ENCODE measurements around the gene PRR19. TPM values are rescaled to one million over a fixed set of nuclear protein-coding genes. Genes with fewer than 3 reads are reported as not detected.
A peak's percentile ranks its signal among the peaks of the same experiment; 100 is the strongest.

The PRR19 gene
- total RNA-seq, 2 donors from 2014 or later = 0.59 TPM; not detected in 1

DNA sequence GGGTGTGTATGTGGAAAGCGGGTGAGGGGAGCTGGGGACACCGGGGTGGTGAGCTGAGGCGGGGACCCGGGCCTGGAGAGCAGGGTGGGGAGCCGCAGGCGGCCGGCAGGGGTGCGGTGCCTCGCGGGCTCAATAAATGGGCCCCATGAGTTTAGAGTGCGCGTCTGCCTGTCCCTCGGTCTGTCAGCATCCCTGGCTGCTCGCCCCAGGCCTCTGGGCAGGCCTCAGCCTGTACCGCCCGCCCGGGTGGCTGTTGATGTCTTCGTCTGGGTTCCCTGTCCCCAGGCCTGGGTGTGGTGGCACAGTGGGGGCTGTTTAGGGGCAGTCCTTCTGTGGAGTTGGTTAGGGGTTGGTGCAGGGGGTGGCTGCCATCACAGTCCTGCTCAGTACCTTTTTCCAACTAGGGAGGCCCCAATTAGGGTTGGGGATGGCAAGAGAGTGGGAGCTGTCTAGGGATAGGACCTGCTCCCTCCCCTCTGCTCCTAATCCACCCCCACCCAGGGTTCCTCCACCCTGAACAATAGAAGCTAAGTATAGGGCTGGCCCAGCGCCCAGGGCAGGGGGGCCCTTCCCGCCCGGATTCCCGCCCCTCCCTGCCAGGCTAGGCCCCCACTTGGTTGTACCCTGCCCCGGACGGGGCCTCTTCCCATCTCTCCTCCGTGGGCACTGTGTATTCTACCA lies 20.6 kb upstream of the PRR19 start:
- Histone ChIP-seq H3K27ac (peak overlapping the region; percentile 97 to 99), H3K4me3 (peak overlapping the region; percentile 81 to 89), H3K4me1 (peaks cover 0 to 83% of the 10 kb centered on the region in 2 donors), H3K27me3 (no peaks in the 10 kb centered on the region), H3K9me3 (no peaks in the 10 kb centered on the region), H3K36me3 (no peaks in the 10 kb centered on the region)
- TF ChIP-seq, protein P1, sequence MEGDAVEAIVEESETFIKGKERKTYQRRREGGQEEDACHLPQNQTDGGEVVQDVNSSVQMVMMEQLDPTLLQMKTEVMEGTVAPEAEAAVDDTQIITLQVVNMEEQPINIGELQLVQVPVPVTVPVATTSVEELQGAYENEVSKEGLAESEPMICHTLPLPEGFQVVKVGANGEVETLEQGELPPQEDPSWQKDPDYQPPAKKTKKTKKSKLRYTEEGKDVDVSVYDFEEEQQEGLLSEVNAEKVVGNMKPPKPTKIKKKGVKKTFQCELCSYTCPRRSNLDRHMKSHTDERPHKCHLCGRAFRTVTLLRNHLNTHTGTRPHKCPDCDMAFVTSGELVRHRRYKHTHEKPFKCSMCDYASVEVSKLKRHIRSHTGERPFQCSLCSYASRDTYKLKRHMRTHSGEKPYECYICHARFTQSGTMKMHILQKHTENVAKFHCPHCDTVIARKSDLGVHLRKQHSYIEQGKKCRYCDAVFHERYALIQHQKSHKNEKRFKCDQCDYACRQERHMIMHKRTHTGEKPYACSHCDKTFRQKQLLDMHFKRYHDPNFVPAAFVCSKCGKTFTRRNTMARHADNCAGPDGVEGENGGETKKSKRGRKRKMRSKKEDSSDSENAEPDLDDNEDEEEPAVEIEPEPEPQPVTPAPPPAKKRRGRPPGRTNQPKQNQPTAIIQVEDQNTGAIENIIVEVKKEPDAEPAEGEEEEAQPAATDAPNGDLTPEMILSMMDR (IDR thresholded peaks at IDR 0.05) = peak in 1 of 2 donors; percentile 11
- peak; percentile 76 for DNase-seq (ENCODE audit: low spot score)

DNA sequence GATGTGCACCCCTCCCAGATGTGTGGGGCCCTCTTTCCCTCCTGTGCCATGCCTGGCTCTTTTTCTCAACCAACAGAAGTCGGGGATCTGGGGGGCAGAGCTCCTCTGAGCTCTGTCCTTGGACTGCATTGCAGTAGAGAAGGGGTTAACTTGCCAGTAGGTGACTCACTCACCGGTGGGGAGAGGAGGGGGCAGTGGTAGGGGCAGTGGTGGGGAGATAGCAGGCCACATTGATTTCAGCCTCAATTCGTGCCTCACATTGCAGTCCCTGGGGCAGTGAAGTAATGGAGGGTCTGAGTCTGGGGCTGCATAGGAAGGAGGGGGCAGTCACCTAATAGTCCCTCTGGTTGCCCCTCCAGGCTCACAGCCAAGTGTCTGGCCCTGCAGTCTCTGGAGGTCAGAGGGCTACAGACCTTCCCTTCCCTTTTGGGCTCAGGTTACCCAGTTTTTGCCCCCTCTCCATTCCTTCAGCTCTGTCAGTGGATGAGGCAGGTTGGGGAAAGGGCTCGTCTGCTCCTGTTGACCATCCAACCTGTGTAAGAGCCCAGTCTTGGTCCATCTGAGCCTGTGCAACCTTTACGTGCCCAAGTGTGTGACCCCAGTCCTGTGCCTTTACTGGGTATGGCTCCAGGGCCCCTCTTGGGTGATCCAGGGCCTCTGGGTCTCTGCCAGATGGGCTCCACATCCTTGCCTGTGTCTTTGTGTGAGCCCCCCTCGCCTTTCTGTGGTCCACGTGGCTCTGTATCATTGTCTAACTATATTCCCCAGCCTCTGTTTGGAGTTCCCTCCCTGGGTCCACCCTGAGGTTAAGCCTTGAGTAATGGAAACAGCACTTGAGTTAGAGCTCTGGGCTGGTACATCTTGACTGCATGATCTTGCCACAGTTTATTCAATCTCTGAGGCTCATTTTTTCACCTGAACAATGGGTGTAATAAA lies 19.8 kb upstream of the PRR19 start:
- Histone ChIP-seq H3K27me3 (no peaks in the 10 kb centered on the region), H3K4me1 (peaks cover 0 to 82% of the 10 kb centered on the region in 2 donors), H3K27ac (peak overlapping the region; percentile 97 to 99), H3K36me3 (peaks cover under 1% of the 10 kb centered on the region), H3K4me3 (peak overlapping the region in 1 of 2 donors; percentile 89), H3K9me3 (no peaks in the 10 kb centered on the region)
- no peak for DNase-seq (ENCODE audit: low spot score)
- TF ChIP-seq, protein P1 (IDR thresholded peaks at IDR 0.05) = no peak

DNA sequence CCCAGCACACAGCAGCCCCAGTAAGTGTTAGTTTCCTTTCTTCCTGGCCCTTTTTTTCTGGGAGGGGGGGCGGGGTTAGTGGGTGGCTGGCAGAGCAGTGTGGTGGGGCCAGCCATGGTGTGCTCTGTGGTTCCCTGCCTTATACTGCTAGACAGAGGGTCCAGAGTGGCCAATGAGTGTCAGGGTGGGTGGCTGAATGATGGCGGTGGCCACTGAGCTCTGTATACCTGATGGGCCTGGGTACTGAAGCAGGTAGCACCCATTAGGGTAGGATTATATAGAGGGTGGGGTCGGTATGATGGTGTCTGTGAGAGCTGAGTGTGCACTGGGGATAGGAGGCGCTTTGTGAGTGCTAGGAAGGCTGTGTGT lies 19.1 kb upstream of the PRR19 start:
- H3K27me3 ChIP-seq = no peaks in the 10 kb centered on the region
- DNase-seq (ENCODE audit: low spot score) = no peak
- peak overlapping the region; percentile 97 to 99 for H3K27ac ChIP-seq
- peaks cover 7% of the 10 kb centered on the region for H3K36me3 ChIP-seq
- TF ChIP-seq, protein P1 (IDR thresholded peaks at IDR 0.05) = no peak
- no peaks in the 10 kb centered on the region for H3K9me3 ChIP-seq
- peaks cover 0 to 75% of the 10 kb centered on the region in 2 donors for H3K4me1 ChIP-seq
- peak overlapping the region in 1 of 2 donors; percentile 67 for H3K4me3 ChIP-seq

DNA sequence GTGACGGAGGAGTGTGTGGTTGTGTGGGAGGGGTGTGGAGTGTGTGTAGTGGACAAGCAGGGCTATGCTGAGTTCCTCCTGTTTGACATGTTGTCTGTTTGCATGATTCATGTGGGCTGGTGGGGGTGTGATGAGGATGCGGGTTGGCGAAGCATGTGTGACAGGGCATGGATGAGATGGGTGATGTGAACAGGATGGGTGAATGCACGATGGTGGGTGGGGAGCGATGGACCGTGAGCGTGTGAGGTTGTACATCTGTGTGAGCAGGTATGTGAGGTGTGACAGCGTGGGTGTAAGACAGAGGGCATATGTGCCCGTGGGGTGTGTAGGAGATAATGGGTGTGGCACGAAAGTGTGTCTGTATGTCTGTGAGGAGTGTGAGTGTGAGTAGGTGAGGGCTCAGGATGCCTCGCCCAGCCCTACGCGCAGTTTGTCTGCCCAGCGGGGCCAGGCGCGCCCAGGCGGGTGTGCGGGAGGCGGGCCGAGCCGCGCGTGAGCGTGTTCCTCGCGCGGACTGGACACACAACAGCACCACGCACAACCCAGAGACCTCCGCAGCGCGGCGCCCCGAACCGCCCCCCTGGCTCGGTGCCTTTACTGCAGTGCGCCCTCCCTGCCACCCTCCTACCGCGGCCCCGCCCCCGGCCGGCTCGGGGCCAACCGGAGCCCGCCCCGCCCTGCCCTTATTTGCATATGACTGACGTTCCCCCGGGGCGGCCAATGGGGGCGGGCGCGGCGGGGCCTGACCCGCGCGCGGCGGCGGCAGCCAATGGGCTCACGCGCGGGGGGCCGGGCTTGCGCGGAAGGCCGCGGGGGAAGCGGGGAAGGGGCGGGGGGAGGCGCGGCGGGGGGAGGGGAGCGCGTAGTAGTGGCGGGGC lies 18.5 kb upstream of the PRR19 start:
- H3K9me3 ChIP-seq = no peaks in the 10 kb centered on the region
- H3K4me1 ChIP-seq = peaks cover 0 to 69% of the 10 kb centered on the region in 2 donors
- no peaks in the 10 kb centered on the region for H3K27me3 ChIP-seq
- H3K4me3 ChIP-seq = peak overlapping the region; percentile 49 to 67
- H3K27ac ChIP-seq = peak overlapping the region; percentile 97 to 99
- DNase-seq (ENCODE audit: low spot score) = peak; percentile 97
- H3K36me3 ChIP-seq = peaks cover 13% of the 10 kb centered on the region
- TF ChIP-seq, protein P1 (IDR thresholded peaks at IDR 0.05) = peak in 1 of 2 donors; percentile 21

DNA sequence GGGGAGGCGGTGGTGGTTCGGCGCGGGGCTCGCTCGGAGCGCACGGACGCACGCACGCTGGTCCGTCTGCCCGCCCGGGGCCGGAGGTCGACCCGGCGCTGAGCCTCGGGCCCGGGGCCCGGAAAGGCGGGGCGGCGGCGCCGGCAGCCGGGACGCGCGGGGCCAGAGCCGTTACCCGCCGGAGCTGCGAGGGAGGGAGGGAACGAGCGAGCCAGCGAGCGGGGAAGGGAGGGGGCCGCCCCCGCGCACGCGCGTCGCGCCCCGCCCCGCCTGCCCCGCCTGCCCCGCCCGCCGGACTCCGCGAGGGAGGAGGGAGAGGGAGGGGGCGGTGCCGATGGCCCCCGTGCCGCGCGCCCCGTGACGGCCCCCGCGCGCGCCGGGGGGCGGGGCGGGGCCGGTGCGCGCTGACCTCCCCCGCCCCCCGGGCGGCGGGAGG lies 17.8 kb upstream of the PRR19 start:
- Histone ChIP-seq H3K27me3 (no peaks in the 10 kb centered on the region), H3K4me1 (peaks cover 0 to 62% of the 10 kb centered on the region in 2 donors), H3K27ac (peak overlapping the region; percentile 97 to 99), H3K9me3 (no peaks in the 10 kb centered on the region), H3K4me3 (peak overlapping the region; percentile 49 to 67), H3K36me3 (peaks cover 20% of the 10 kb centered on the region)
- DNase-seq (ENCODE audit: low spot score) = peak; percentile 73
- TF ChIP-seq, protein P1 (IDR thresholded peaks at IDR 0.05) = no peak
